T-cell (primary cell): ENCODE results near the gene FMN1. TPM values are rescaled to one million over a fixed set of nuclear protein-coding genes. Genes with fewer than 3 reads are reported as not detected.

Experiments used
- ATAC-seq, 4 experiments: fragments of 200-7000 bp in 3 of 4; fragments of 150-1000 bp in 1 of 4; cut with Tn5 transposase; replicated peaks in 1 of 4; 1 replicate in 3 of 4; 2 replicates in 1 of 4; pipeline ENCODE4 v1.10.0; 2021; ENCODE audit warnings: moderate library complexity in 3 of 4, mild to moderate bottlenecking in 2 of 4, moderate number of reproducible peaks in 1 of 4
- CTCF ChIA-PET, 2 donors: fragments of 300-600 bp; sonication (Branson Sonifier 250); formaldehyde crosslinking; loops; one replicate each; lab custom pipeline; 2022; ENCODE audit warnings: antibody characterized with exemption in 2 of 2; lab: Charles Lee
- POLR2A ChIA-PET, 2 donors: fragments of 300-600 bp; sonication (Branson Sonifier 250); formaldehyde crosslinking; loops; one replicate each; lab custom pipeline; 2022; ENCODE audit warnings: antibody characterized with exemption in 2 of 2; lab: Charles Lee
- DNase-seq, 35 experiments: peaks; one replicate each; pipeline versions ENCODE4 v3.0.0 to v3.0.0-alpha.2; 2013 to 2023
- H3K27ac ChIP-seq: one replicate; pipeline ENCODE4 v1.5.1; 2013; ENCODE audit warnings: low read length
- H3K27me3 ChIP-seq, 2 experiments: replicated peaks in 1 of 2; 1 replicate in 1 of 2; 2 replicates in 1 of 2; pipeline versions ENCODE4 v1.6.1 to v1.7.0; 2013; ENCODE audit warnings: low read length in 1 of 2, mixed read lengths in 1 of 2; ENCODE audit not compliant: control insufficient read depth in 2 of 2, insufficient read depth in 2 of 2; ENCODE audit errors: extremely low read depth in 1 of 2
- H3K36me3 ChIP-seq, 2 donors: 1 replicate in 1 of 2; 2 replicates in 1 of 2; pipeline versions ENCODE4 v1.6.1 to v1.7.0; 2013; ENCODE audit warnings: low read length in 1 of 2; ENCODE audit not compliant: control insufficient read depth in 2 of 2, insufficient read depth in 1 of 2; ENCODE audit errors: extremely low read depth in 1 of 2
- H3K4me1 ChIP-seq, 2 experiments: 1 replicate in 1 of 2; 2 replicates in 1 of 2; pipeline versions ENCODE4 v1.6.1 to v1.7.0; 2013; ENCODE audit warnings: low read length in 2 of 2, mixed read lengths in 1 of 2; ENCODE audit not compliant: insufficient read depth in 2 of 2, control insufficient read depth in 1 of 2; ENCODE audit errors: extremely low read depth in 1 of 2
- H3K4me3 ChIP-seq, 2 donors: 1 replicate in 1 of 2; 2 replicates in 1 of 2; pipeline versions ENCODE4 v1.5.1 to v1.7.0; 2013; ENCODE audit warnings: mild to moderate bottlenecking in 2 of 2, low read length in 1 of 2, moderate library complexity in 1 of 2; ENCODE audit not compliant: control insufficient read depth in 1 of 2; ENCODE audit errors: extremely low read depth in 1 of 2
- H3K9me3 ChIP-seq: 2 replicates; pipeline ENCODE4 v1.7.0; 2013
- H3K27ac Mint-ChIP-seq, 2 donors: one replicate each; pipeline ENCODE4 v1.8.0; 2020 to 2021; ENCODE audit warnings: mild to moderate bottlenecking in 2 of 2, mixed read lengths in 2 of 2
- H3K27me3 Mint-ChIP-seq, 2 donors: one replicate each; pipeline ENCODE4 v1.8.0; 2021 to 2022; ENCODE audit warnings: mixed read lengths in 2 of 2
- H3K36me3 Mint-ChIP-seq: one replicate; pipeline ENCODE4 v1.8.0; 2021; ENCODE audit warnings: mixed read lengths
- H3K4me1 Mint-ChIP-seq, 3 donors: one replicate each; pipeline ENCODE4 v1.8.0; 2020 to 2022; ENCODE audit warnings: mixed read lengths in 3 of 3, mild to moderate bottlenecking in 1 of 3
- H3K4me3 Mint-ChIP-seq, 3 donors: one replicate each; pipeline ENCODE4 v1.8.0; 2020 to 2022; ENCODE audit warnings: mild to moderate bottlenecking in 3 of 3, mixed read lengths in 3 of 3, moderate library complexity in 3 of 3
- H3K9me3 Mint-ChIP-seq, 3 donors: one replicate each; pipeline ENCODE4 v1.8.0; 2020 to 2022; ENCODE audit warnings: mixed read lengths in 3 of 3
- WGBS: methylation state at CpG from one replicate; pipeline ENCODE4 v1.1.5; 2013; ENCODE audit warnings: missing lambda C conversion rate; ENCODE audit not compliant: insufficient coverage; 5-methylcytosine and 5-hydroxymethylcytosine counted together
- total RNA-seq, 35 experiments: library from RNA in 6 of 35; stranded (reverse) in 6 of 35; fragments of 120-200 nt in 1 of 35; gene quantifications; one replicate each; pipeline versions ENCODE4 v1.2.1 to v1.2.4 and lab custom pipeline; 2013 to 2026

FMN1 gene
- total RNA-seq, 5 donors from 2014 or later (not counting 1 experiment from before 2014, with no cell fraction given), result 0.20 to 22.4 (median 14.9) TPM

GRCh38 chr15:32766101-32766500 lies 428.4 kb downstream of the FMN1 start:
- no peaks in the 10 kb centered on the region for H3K9me3 ChIP-seq
- no peak overlapping the region for H3K4me3 ChIP-seq
- ChIA-PET POLR2A (no interaction called here), CTCF (no interaction called here)
- Mint-ChIP-seq H3K4me3 (no peak overlapping the region), H3K9me3 (no peaks in the 10 kb centered on the region), H3K27ac (no peak overlapping the region), H3K27me3 (peaks cover 17 to 20% of the 10 kb centered on the region in 2 donors), H3K4me1 (no peaks in the 10 kb centered on the region), H3K36me3 (no peaks in the 10 kb centered on the region)
- DNase-seq (no peak), ATAC-seq (no peak)
- no peak overlapping the region for H3K27ac ChIP-seq
- no peaks in the 10 kb centered on the region for H3K27me3 ChIP-seq
- no peaks in the 10 kb centered on the region for H3K36me3 ChIP-seq
- H3K4me1 ChIP-seq, result no peaks in the 10 kb centered on the region
- 0% methylated on average over 1 of the region's 3 CpGs for WGBS

DNA sequence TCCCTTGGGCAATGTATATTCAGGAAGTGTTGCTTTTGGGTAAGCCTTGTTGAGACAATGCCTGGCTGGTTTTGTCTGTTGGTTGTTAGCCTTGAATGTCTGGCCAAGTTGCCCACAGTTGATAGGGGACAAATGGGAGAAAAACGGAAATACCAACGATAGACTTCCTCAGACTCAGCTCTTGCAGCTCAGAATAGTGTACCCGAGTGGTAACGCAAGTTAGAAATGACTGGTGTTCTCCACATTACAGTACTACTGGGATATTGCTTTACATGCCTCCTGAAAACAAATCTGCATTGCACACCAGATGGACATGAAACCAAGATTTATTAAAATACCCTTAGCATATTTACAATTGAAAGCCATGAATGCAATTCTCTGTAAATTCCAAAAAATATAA lies 429.3 kb downstream of the FMN1 start:
- Histone ChIP-seq H3K4me3 (no peak overlapping the region), H3K9me3 (no peaks in the 10 kb centered on the region), H3K27ac (no peak overlapping the region), H3K4me1 (no peaks in the 10 kb centered on the region), H3K27me3 (no peaks in the 10 kb centered on the region), H3K36me3 (no peaks in the 10 kb centered on the region)
- Mint-ChIP-seq H3K4me3 (no peak overlapping the region), H3K27ac (no peak overlapping the region), H3K36me3 (no peaks in the 10 kb centered on the region), H3K4me1 (no peaks in the 10 kb centered on the region), H3K9me3 (no peaks in the 10 kb centered on the region), H3K27me3 (peaks cover 21 to 27% of the 10 kb centered on the region in 2 donors)
- DNase-seq (no peak), ATAC-seq (no peak)
- WGBS, result 60% methylated on average over 2 of the region's 4 CpGs
- ChIA-PET POLR2A (no interaction called here), CTCF (no interaction called here)

DNA sequence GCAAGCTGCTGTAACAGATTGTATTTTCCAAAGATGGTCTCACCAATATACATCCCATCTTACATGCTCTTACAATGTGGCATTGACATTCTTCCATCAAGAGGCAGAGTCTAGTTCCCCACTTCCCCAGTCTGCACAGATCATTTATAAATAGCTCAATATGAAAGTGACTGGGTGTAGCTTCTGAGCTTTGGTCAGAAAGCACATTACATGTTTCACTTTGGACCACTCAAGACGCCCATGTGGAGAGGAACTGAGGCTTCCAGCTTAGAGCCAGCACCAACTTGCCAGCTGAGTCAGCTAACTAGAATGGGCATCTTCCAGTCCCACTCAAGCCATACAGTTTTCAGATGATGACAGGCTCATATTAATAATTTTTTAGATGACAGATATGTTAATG lies 431.2 kb downstream of the FMN1 start:
- Histone ChIP-seq H3K27me3 (no peaks in the 10 kb centered on the region), H3K4me3 (no peak overlapping the region), H3K27ac (no peak overlapping the region), H3K4me1 (no peaks in the 10 kb centered on the region), H3K9me3 (no peaks in the 10 kb centered on the region), H3K36me3 (no peaks in the 10 kb centered on the region)
- no peak for DNase-seq
- ChIA-PET POLR2A (no interaction called here), CTCF (no interaction called here)
- Mint-ChIP-seq H3K9me3 (no peaks in the 10 kb centered on the region), H3K4me3 (no peak overlapping the region), H3K4me1 (no peaks in the 10 kb centered on the region), H3K27ac (no peak overlapping the region), H3K27me3 (peaks cover 27 to 30% of the 10 kb centered on the region in 2 donors), H3K36me3 (no peaks in the 10 kb centered on the region)
- 83% methylated on average over 1 of the region's 1 CpG for WGBS
- no peak for ATAC-seq

DNA sequence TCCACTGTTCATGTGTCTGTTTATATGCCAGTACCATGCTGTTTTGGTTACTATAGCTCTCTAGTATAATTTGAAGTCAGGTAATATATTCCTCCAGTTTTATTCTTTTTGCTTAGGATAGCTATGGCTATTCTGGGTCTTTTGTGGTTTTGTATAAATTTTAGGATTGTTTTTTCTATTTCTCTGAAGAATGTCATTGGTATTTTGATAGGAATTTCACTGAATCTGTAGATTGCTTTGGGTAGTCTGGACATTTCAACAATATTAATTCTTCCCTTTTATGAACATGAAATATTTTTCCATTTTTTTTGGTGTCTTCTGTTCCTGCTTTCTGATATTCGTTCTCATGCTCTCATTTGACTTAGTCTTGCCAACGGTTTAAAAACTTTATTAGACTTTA lies 437.1 kb downstream of the FMN1 start:
- ChIA-PET CTCF (no interaction called here), POLR2A (no interaction called here)
- Mint-ChIP-seq H3K9me3 (peaks cover 0 to 3% (median 0%) of the 10 kb centered on the region in 3 donors), H3K27me3 (peaks cover 21 to 31% of the 10 kb centered on the region in 2 donors), H3K36me3 (no peaks in the 10 kb centered on the region), H3K4me3 (no peak overlapping the region), H3K27ac (no peak overlapping the region), H3K4me1 (no peaks in the 10 kb centered on the region)
- WGBS, result no CpG with 5 or more reads among the region's 2 CpGs
- Histone ChIP-seq H3K27ac (no peak overlapping the region), H3K4me3 (no peak overlapping the region), H3K9me3 (no peaks in the 10 kb centered on the region), H3K36me3 (no peaks in the 10 kb centered on the region), H3K27me3 (no peaks in the 10 kb centered on the region), H3K4me1 (no peaks in the 10 kb centered on the region)
- ATAC-seq (no peak), DNase-seq (no peak)

DNA sequence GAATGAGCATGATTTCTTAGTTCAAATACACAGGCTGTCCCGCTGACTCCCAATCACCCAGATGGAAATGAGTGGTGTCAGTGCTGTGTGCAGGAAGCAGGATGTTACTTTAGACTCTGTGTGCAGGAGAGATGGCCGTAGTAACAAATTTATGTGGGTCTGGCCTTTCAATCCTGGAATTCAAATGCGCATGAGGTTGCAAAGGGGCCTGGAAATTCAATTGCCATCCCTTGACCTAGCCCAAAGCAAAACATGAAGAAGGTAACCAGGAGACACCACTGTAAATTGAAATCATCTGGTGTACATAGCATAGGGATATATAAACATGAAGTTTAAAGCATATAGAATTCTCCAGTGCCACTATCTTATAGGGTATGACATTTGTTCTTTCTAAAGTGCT lies 443.5 kb downstream of the FMN1 start:
- Histone ChIP-seq H3K27ac (no peak overlapping the region), H3K9me3 (no peaks in the 10 kb centered on the region), H3K36me3 (no peaks in the 10 kb centered on the region), H3K27me3 (no peaks in the 10 kb centered on the region), H3K4me1 (no peaks in the 10 kb centered on the region), H3K4me3 (no peak overlapping the region)
- H3K27me3 Mint-ChIP-seq, result peaks cover 2 to 8% of the 10 kb centered on the region in 2 donors
- no peak overlapping the region for H3K4me3 Mint-ChIP-seq
- ATAC-seq, result no peak
- no peaks in the 10 kb centered on the region for H3K9me3 Mint-ChIP-seq
- H3K36me3 Mint-ChIP-seq, result no peaks in the 10 kb centered on the region
- WGBS, result no CpG with 5 or more reads among the region's 3 CpGs
- H3K27ac Mint-ChIP-seq, result no peak overlapping the region
- ChIA-PET POLR2A (no interaction called here), CTCF (no interaction called here)
- H3K4me1 Mint-ChIP-seq, result no peaks in the 10 kb centered on the region
- DNase-seq, result no peak

- H3K4me1 Mint-ChIP-seq, result no peaks in the 10 kb centered on the region
- 60% methylated on average over 1 of the region's 4 CpGs for WGBS
- CTCF ChIA-PET, result no interaction called here
These were observed 446.6 kb downstream of the FMN1 start for GRCh38 chr15:32747921-32748342.

More at GRCh38 chr15:32747921-32748342, 446.6 kb downstream of the FMN1 start:
- DNase-seq, result no peak
- Mint-ChIP-seq H3K27me3 (peaks cover 0 to 8% of the 10 kb centered on the region in 2 donors), H3K36me3 (no peaks in the 10 kb centered on the region), H3K9me3 (no peaks in the 10 kb centered on the region), H3K27ac (no peak overlapping the region), H3K4me3 (no peak overlapping the region)
- H3K4me1 ChIP-seq, result no peaks in the 10 kb centered on the region
- POLR2A ChIA-PET, result no interaction called here
- H3K36me3 ChIP-seq, result no peaks in the 10 kb centered on the region
- H3K27ac ChIP-seq, result no peak overlapping the region
- H3K27me3 ChIP-seq, result no peaks in the 10 kb centered on the region
- no peaks in the 10 kb centered on the region for H3K9me3 ChIP-seq
- H3K4me3 ChIP-seq, result no peak overlapping the region
- ATAC-seq, result no peak
